GM21619 (cell line): Measurements from ENCODE around the gene ADGRE1.

Source experiments
- ATAC-seq: cut with Tn5 transposase; IDR thresholded peaks from one replicate; pipeline ENCODE4 v1.9.1; 2021; ENCODE audit not compliant: unreplicated experiment

The ADGRE1 gene

DNA sequence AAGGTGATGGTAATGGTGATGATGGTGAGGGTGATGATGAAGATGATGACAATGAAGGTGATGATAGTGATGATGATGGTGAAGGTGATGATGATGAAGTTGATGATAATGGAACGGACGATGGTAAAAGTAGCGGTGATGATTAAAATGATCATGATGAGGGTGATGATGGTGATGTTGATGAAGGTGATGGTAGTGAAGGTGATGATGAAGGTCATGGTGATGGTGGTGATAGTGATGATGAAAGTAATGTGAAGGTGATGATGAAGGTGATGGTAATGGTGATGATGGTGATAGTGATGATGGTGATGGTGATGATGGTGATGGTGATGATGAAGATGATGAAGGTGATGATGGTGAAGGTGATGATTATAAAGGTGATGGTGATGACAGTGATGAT lies 67.7 kb downstream of the ADGRE1 start:
- ATAC-seq, result no peak

DNA sequence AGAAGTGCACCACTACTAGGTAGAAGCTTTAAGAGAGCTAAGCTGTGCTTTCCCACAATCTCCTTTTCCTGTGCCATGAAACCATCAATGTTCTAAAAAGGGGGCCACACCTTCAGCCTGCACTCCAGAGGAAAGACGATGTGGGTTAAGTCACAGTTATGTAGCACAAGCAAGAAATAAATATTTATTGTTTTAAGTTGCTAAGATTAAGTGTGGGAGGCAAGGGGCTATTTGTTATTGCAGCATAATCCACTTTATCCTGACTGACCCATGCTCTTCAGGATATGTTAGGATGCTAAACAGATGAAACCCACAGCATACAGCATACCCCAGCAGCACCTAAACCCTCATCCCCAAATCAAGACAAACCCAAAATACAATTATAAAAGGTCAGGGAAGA lies 69.2 kb downstream of the ADGRE1 start:
- no peak for ATAC-seq

GRCh38 chr19:6958791-6959190 lies 71.4 kb downstream of the ADGRE1 start:
- ATAC-seq, result no peak

DNA sequence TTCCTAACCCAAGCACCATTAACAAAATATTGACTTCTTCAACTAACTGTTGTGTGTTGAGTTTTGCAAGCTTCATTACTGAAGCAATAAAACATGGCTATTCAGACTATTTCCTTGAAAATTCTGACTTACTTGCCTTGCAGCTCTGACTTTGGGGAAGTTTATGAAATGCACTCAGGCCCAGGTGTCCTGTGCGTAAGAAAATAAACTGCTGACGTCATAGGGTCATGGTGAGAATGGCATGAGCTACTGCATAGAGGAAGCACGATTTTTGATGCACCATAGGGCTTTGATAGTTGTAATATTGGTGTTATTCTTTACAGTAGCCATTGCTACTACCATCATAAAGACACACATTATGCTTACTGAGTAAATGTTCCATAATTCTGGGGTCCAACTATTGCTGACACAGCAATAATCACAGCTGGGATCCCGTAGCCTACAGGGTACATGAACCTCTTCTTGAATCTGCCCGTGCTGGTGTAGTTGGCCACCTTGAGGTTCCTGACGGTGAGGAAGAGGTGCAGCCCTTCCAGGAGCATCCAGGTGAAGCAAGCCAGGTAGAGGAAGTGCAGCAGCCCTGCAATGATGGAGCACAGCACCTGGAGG lies 76.0 kb downstream of the ADGRE1 start:
- no peak for ATAC-seq

DNA sequence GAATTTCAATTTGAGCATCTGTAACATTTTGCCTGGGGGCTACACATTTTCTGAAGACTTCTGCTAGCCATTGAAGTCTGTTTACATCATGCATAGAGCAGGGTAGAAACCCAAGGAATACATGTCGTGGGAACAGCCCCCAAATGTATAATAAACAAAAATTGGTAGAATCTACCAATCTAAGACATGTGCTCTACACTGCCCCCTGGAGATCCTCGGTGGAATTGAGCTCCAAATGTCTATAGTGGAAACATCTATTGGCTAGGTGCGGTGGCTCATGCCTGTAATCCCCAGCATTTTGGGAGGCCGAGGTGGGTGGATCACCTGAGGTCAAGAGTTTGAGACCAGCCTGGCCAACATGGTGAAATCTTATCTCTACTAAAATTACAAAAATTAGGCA lies 76.6 kb downstream of the ADGRE1 start:
- ATAC-seq, result no peak

DNA sequence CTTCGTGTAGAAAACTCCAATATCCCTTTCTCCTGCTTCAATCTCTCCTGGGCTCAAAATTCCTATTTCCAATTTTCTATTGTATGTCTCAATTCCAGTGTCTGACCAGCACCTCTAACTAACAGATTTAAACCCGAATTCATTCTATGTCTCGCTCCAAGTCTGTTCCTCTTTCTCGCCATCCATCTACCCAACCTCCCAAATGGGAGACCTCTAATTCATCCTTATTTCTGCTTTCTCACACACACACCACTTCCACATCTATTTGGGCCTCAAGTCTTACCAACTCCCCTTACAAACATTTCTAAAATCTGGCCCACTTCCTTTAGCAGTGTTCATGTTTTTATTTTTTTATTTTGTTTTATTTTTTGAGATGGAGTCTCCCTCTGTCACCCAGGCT lies 80.6 kb downstream of the ADGRE1 start:
- ATAC-seq, result no peak

GRCh38 chr19:6969490-6969889 lies 82.1 kb downstream of the ADGRE1 start:
- no peak for ATAC-seq

DNA sequence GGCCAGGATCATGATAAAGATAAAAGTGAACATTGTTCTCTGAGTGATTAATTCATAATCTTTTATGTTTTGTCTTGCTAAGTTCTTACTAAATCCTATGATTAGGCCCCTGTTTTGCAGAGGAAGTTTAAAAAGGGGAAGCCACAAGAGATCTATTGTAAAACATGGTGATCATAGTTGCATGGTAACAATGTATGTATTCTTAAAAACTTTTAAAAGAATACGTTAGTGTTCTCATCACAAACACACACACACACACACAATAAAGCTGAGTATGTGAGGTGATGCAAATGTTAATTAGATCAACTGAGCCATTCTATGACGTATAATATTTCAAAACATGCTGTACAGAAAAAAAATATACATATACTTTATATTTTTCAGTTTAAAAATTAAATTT lies 82.6 kb downstream of the ADGRE1 start:
- no peak for ATAC-seq

- ATAC-seq, result no peak
These were observed 83.1 kb downstream of the ADGRE1 start for GRCh38 chr19:6970443-6970842.

DNA sequence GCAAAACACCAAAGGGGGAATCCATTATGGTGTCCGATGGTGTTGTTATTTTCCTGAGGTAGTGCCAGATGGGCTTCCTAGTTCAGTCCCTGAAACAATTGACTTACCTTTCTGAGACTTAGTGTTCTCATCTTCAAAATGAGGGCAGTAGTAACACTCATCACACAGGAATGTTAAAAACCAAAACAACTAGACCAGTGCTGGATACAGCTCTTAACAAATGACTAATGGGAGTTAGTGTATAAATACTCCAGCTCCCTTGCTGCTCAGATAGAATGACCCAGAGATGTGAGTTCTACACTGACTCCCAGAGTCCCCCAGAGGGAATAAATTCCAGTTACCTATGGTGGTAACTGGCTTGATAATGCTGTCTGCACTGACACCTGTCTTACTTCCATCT lies 84.0 kb downstream of the ADGRE1 start:
- ATAC-seq, result no peak

GRCh38 chr19:6976197-6976596 lies 88.8 kb downstream of the ADGRE1 start:
- ATAC-seq, result no peak

DNA sequence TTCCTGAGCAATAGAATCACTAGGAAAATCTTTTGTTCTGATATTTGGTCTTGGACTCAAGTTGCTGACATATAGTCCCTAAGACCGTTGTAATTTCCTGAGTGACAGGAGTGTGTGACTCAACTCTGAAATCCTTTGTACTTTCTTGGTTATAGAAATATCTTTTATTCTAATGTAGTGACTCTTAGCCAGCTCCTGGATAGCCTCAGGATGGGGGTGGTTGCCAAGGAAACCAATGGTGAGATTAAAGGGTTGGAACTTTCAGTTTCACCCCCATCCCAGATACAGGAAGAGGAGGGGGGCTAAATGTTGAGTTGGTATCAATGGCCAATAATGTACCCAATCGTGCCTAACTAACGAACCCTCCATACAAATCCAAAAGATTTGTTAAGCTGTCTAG lies 92.0 kb downstream of the ADGRE1 start:
- ATAC-seq, result no peak

DNA sequence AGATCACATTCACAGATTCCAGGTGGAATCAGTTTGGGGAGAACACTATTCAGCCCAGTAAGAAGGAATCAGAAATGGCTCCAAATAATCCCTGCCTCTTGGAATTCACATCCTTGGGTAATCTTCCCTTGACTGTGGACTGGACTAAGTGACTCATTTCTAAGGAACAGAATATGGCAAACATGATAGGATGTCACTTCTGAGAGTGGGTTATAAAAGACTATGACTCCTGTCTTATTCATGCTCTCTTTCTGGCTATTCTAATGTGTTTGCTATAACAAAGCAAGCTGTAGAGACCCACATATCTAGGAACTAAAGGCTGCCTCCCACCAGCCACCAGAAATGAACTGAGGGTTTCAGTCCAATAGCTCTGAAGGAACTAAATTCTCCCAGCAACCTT lies 96.1 kb downstream of the ADGRE1 start:
- no peak for ATAC-seq

DNA sequence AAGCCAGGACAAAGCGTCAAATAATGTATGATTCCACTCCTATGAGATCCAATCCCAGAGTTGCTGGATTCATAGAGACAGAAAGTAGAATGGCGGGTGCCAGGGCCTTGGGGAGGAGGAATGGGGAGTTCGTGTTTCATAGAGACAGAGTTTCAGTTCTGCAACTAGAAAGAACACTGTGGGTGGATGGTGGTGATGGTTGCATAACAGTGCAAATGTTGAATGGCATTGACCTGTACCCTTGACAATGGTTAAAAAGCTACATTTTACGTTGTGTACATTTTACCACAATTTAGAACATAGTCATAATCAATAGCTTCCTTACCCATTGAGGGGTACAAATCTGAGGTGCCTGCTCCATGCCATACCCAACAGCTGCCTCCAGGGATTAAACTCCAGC lies 100.5 kb downstream of the ADGRE1 start:
- ATAC-seq, result no peak

DNA sequence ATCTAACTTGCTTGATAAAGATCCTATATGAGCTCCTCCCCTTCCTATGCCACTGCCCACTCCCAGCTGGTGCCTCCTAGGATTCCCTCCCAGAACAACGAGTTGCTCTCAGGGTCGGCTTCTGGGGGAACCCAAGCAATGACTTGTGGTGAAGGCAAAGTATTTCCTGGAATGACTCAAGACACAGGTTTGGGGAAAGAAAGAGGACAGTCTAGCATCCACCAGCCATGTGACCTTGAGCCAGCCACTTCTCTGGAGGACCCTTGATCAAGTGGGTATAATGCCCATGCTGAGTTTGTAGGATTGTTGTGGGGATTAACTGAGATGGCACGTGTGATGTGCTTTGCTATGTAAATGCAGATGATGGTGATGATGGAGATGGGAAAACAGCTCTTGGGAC lies 100.9 kb downstream of the ADGRE1 start:
- no peak for ATAC-seq
